Stimulated activated CD8-positive, alpha-beta memory T cell treated with anti-CD3 and anti-CD28 coated beads, Interleukin-2, amount 100 ng/mL, for 1 hour (primary cell): ENCODE measurements around the gene ST6GALNAC3.
A peak's percentile ranks its signal among the peaks of the same experiment; 100 is the strongest.

Experiments used
- DNase-seq, 2 donors: peaks; one replicate each; pipeline ENCODE4 v3.0.0-alpha.2; 2020; ENCODE audit warnings: low read depth in 2 of 2

Gene ST6GALNAC3

DNA sequence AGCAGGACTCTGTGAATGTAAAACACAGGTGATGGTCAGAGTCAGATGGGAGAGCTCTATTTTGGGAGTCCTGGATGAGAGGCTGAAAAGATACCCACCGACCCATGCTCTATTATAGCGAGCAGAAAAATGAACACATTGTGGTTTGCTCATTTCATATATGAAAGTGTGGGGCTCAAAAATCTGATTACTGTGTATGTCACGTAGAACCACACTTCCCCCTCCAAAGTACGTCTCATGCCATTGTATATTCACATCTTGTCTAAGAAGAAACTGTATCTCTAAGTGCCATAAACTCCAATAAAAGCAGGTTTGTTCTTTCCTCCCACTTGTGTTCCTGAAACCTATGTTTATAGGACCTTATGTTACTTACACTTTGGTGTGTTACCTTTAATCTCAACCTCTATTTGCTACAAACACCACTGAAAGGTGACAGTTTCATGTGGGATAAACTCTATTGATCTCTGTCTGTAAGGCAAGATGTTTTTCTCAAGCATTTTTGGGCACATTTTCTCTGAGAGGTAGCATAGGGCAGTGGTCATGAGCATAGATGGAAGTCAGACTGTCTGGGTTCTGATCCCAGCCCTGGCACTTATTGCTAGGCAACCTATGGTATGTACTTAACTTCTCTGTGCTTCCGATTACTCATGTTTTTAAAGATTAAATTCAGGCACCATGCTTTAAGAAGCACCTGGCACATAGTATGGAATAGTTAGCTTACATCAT lies 214.4 kb downstream of the ST6GALNAC3 start:
- no peak for DNase-seq

DNA sequence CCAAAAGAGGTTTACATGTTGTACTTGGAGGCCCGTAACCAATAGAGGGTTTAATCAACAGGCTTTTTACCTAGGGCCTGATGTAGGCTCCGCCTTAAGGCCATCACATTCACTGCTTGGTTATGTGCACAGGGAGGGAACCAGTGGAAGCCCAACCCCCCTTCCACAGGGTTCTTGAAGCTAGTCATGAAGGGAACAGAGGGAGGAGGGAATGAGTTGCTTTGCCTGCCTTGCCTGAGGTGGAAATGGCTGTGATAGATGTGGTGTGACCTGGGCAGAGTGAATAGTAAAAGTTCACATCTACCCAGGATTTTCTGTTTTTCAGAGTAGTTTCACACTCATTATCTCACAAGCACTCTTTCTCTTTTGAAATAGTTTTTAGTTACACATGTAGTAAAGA lies 215.1 kb downstream of the ST6GALNAC3 start:
- DNase-seq = no peak

DNA sequence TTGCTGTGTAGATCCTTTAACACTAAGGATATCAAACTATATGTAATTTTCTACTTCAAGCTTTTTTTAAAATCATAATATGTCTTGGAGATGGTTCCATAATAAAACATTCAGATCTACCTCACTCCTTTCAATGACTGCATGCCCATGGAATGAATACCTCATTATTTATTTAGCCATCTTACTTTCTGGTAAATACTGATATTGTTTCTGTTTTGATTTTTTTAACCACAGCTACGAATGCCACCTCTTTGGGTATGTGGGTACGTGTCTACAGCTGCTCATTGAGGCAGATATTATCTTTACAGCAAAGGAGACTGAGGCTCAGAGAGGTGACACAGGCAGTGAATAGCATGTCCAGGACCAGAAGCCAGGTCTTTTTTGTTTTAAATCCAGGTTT lies 215.7 kb downstream of the ST6GALNAC3 start:
- DNase-seq = no peak

DNA sequence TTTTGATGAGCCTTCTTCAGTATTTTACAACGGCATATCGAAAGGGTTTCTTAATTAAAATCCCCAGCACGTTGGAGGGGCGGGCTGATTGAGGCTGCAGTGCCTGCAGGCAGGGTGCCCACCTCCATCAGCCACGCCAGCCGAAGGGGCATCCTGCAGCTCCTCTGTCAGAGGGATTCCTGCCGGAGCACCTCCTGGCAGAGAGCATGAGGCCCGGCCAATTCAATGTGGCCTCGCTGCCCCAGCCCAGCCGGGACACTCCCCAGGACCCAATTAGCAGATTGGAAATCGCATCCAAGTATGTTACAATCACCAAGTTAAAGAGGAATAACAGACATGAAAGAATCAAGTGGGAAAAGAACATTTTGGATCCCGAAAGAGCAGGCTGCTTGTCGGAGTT lies 216.6 kb downstream of the ST6GALNAC3 start:
- no peak for DNase-seq

DNA sequence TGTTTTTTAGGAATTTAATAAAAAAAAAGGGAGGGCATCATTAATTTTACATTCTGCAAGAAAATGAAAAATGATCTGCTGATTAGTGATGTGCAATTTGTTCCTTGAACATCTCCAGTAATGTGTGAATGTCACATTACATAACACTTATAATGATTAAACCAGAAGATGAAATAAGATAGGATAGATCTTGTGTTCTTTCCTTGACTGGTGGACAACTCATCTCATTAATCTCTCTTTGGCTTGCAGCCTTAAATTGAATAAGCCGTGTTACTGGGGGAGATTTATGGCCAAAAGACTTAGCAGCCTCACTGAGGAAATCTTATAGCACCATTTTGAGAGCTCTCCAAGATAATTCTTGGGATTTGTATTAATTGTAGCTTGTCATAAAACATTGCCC lies 217.2 kb downstream of the ST6GALNAC3 start:
- DNase-seq = no peak

DNA sequence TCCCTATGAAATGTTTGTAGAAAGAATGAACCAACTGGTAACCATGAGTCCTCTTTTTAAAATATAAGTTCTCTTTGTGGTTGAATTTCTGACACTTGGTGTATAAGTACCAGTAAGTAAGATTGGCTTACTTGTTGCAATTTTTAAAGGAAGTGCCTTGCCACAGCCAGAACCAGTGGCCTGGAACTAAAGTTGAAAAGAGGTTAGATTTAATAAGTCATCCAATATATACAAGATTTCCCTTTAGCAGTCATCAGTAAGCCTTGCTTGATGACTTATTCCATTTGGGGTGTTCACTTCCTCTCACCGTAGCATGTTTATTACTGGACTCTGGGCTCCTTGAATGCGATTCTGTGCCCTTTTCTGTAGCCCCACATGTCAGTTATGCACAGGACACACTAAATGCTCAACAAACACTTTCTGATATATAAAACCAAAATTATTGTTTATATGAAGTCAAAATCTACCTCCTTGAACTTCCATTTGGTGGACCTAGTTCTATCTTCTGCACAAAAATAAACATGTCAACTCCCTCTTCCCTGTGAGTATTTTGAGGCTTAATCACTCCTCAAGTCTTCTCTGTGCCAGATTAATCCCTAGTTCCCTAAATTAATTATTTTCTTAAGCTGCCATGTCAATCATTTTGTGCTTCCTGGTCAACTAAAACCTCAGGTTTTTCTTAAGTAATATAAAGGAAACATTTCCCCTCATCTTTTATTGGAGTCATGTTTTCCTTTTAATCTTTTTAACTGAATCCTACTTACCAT lies 218.1 kb downstream of the ST6GALNAC3 start:
- DNase-seq = no peak

DNA sequence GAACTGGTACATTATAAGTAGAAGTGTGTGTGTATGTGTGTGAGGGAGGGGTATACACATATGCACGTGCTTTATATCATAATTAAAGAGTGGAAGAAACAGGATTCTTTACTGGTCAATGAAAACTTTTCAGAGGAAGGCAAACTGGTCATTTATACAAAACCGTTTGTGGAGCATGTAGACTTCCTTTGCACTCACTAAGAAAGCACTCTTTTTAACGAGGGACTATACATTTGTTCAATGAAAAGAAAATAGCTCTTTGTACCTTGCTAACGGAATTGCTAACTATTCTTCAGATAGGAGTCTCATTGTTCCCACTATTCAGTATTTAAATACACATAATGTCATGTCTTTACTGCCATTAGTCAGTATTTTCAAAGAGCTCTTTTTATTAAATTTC lies 219.3 kb downstream of the ST6GALNAC3 start:
- DNase-seq = no peak

DNA sequence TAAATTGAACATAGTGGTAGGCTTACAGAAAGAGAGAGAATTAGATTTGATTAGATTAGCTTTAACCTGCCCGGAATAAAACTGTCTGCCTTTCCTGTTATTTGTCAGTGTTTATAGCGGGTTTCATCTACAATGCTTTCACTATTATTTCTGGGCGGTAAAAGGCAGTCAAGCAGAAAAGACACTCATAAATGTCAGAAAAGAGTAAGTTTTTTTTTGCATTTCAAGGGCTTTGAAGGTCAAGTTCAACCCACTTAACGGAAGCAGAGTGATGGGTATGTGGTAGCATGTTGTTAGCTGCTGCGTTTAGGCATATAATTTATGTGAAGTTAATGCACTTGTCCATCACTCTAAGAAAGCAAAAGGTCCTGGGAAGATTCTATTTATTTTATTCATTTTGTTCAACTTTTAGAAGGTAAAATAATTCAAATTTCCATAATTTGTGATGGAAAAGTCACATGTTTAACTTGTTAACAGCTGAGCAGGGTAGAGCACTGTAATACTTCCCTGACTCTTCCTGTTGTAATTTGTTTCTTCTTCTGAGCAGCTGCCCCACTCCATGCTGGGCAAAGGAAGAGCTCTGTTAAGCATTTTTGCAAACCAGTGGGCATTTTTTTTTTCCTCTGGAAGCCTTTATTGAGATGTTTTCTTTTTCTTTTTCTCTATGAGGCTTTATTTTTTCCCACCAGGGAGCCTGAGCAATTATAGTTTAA lies 220.1 kb downstream of the ST6GALNAC3 start:
- DNase-seq = no peak

DNA sequence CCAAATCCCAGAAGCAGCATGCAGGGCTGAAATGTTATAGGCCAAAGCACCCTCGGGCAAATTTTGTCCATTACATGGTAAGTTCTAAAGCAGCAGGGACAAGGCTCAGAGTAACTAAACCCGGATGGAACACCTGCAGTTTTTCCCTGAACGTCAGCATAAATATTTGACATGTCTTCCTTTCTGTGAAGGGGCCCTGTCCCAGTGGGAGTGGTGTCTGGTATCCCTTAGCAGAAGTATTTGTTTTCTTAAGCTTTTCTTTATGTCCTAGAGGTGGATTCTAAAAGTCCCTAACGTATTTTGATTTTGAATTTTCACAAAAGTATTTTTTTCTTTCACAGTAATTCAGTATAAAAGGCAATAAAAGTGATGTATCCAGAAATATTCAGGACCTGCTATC lies 223.9 kb downstream of the ST6GALNAC3 start:
- no peak for DNase-seq

DNA sequence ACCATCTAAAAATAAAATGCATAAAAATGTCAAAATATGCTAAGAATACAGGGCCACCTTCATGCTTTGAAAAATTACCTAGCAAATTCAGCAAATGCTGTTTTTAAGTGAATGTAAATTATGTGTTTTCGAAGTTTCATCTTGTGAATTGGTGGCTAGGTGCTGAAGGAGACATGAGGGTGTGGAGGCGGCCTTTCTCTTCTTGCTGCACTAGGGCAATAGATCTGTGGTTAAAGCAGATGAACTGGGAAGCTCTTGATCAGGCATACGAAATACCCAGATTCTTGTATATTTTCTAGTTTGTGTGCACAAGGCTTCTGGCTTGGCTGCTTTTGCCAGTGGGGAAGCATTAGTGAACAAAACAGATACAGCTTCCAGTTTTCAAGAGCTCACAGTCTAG lies 224.5 kb downstream of the ST6GALNAC3 start:
- no peak for DNase-seq

DNA sequence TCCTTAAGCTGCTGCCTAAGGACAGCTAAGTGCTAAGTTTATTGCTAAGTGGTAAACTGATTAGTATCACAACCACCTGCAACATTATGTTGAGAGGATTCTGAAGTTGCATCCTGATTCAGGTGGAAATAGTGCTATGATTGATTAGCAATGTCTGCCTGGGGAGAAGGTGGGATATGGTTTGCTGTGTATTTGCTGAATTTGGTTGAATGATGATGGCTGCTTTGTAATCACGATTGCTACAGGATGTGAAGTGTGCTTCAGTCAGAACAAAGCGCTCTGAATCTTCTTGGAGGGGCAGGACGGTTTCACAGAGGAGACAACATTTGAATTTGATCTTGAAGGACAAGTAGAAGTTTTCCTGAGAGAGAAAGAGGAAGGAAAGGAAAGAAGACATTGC lies 226.0 kb downstream of the ST6GALNAC3 start:
- no peak for DNase-seq

DNA sequence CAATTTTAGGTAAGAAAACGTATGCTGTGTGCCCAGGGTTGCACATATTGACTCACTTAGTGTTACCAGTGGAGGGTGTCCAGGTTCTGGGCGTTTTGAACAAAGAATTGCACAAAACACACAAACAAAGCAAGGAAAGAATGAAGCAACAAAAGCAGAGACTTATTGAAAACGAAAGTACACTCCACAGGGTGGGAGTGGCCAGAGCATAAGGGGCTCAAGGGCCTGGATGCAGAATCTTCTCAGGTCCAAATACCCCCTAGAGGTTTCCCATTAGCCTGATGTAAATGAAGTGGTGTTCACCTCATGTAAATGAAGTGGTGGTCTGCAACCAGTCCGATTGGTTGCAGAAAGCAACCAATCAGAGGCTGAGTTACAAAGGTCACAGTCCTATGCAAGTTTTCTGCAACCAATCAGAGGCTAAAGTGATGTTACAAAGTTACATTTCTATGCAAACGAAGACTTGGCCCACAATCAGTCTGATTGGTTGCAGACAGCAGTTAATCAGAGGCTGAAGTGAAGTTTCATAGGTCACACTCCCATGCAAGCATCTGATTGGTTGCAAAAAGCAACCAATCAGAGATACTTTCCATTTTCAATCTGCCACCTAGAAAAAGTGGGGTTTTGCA lies 228.3 kb downstream of the ST6GALNAC3 start:
- no peak for DNase-seq

DNA sequence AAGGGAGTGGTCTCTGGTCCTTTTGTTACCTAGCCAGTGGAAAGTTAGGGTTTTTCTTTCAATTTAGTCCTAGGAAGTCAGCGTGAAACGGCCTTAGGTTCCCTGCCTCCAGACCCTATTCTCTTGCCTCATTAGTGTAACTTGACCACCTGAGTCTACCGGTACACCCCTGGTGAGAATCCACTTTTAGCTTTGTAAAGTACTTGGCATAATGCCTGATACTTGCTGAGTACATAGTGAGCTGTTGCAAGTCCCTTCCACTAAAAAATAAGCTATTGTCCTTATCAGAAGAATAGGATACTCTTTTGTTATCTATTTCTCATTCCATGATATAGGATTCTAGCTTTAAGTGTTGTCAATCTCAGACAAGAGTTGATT lies 228.8 kb downstream of the ST6GALNAC3 start:
- DNase-seq = no peak

DNA sequence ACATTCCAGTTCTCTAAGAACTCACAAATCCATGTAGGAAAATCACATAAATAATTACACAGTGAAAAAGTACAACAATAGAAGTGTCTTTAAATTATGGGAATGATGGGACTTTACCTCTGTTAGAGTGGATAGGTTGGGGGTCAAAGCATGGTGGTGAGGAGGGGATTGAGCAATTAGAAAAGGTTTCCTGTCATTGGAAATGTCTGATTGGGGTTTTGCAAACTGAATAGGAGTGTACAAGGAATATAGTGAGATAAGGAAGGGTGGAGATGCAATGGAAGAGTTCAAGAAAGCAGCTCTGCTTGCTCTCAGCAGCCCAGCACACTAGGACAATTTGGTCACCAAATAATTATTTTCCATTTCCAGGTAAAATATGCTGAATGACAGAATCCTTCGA lies 238.8 kb downstream of the ST6GALNAC3 start:
- DNase-seq = no peak

DNA sequence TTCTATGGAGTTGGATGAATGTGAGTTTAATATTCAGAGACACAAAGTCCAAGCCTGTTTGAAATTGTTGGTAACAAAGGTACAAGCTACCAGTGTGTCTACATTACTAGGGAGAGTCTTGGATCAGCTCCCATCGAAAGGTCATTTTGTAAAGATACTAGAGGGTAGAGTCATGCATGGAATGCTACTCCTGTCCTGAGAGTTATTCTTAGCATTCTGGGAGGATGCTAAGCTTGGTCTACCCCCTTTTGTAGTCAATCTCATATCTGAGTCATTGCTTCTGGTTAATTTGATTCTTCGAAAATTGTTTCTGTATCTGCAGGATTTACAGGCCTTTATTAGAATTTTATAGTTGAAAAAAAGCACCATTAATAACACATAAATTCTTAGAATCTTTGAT lies 240.2 kb downstream of the ST6GALNAC3 start:
- no peak for DNase-seq

DNA sequence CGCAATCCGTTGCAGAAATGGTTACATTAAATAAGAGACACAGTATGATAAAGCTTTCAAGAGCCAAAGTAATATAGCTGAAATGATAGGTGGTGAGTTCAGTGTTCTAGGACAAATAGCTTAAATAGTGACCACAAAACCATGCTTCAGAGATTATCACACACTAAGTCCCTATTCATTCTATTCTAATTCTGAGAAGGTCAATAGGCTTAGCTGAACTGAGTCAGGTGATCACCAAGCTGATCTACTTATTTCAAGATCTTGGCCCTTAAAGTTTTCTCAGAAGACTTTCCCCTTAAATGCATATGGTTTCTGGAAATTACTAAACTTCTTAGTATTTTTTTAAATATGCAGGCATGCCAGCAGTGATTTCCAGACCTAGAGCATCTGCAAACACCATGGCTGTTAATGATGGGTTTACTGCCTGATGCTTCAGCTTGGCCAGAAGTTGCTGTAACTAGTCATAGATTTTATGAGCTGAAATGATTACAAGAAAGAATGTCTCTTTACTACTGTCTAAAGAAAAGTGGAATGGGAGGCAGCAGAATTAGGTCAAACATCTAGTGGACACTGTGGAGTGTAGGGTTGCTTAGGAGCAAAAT lies 242.9 kb downstream of the ST6GALNAC3 start:
- no peak for DNase-seq

DNA sequence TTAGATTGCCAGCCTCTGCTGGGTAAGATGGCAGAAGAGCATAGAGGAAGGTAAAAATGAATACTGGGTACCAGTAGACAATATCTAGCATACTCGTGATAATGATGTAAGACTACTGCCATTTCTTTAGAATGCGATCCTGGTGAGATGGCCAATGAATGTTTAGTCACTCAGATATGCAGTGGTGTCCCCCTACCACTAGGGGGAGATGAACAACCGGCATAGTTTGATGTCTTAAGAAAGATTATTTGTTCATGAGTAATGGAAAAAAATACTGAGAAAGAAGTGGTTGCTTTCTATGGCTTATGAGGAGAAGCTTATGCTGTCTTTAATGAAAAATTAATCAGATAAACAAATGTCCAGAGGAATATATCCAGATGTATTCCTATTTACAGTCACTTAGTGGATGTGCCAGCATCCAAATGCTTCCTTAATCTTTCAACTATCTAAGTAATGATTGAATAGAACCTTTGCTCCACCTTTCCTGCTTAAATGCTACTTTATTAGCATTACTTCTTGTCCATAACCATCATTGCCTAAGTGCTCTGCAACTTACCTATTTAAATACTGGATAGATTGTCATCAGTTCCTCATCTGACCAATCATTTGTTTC lies 256.6 kb downstream of the ST6GALNAC3 start:
- DNase-seq = peak in 1 of 2 donors; percentile 4

DNA sequence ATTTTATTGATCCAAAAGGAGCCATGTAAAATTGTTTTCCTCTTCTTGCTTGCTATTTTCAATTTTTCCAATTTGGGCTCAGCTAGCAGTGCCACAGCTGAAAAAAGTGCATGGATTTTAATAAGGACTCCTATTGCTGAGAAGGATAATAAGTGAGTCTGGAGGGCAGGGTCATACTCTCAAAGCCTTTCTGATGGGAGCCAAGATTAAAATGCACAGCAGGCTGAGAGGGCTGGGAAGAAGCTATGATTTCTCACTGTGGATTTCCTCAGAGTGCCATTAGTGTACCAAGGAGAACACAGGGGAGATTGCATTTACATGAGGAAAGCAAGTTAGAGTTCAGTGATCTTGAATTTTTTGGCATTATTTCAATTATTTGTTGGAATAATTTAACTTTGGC lies 261.3 kb downstream of the ST6GALNAC3 start:
- DNase-seq = no peak

DNA sequence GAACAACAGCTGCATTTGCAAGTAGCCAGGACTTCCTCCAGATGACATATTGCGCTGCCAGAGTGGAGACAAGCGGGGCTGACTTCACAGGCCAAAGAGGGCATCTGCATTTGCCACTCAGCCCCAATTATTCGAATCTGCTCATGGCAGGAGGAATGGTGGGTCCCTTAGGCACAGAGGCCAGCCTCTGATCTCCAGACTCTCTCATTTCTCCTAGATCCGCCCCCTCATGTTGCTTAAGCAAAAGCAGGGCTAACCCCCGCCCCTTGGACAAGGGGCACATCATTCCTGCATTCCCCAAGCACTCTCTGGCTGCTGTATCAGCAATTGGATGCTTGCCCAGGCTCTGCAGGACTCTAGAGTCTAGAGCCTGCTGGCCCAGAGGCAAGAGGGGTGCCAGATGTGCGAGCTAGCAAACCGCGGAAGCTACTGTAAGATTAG lies 262.4 kb downstream of the ST6GALNAC3 start:
- DNase-seq = no peak

DNA sequence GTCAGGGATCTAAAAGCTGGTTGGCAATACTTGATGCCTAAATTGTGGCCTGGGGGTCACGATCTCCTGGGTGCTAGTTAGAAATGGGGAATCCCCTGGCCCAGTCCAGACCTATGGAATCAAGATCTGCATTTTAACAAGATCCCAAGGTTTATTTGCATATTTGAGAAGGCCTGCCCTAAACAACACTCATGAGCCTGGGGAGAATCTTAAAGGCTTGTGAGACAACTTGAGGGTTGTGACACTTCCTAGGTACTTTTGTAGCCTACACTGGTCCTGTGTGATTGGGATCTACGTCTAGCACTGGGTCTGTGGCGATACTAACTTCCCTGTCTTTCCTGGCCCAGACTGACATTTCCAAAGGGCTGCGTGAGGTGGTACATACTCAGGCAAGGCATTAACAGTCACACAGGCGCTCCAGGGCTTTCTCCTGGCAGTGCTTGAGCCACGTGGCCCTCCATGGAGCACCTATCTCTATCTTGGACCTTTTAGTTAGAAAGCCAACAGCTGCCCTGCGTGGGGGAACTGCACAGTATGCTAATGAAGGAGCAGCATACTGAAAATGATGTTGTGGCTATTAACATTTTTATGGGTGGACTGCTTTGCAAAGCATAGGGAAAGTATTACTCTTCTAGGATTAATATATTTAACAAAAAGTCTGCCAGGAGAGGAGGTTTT lies 263.1 kb downstream of the ST6GALNAC3 start:
- DNase-seq = no peak

DNA sequence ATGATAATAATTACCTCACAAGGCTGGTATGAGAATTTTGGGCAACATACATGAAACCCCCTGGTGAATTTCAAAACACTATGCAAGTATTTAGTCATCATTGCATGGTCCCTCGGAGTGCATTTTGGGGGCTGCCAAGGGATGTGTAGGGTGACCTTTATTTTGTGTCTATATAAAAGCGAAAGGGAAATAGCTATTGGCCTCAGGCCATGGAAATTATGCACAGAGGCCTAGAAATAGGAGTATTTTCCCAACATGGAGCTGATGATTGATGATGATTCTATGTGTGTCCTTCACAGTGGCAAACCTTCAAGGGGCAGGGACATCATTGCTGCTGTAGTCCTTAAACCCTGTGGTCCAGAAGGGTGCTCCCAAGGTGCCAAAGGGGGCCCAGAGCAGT lies 265.5 kb downstream of the ST6GALNAC3 start:
- DNase-seq = no peak
